Astrocyte of the spinal cord (primary cell): ENCODE results near the gene CNN1.
A peak's percentile ranks its signal among the peaks of the same experiment; 100 is the strongest.

Source experiments
- DNase-seq: peaks from one replicate; pipeline ENCODE4 v3.0.0; 2011; ENCODE audit warnings: low read depth, low spot score
- H3K4me3 ChIP-seq: 2 replicates; pipeline ENCODE4 v1.5.1; 2011; ENCODE audit warnings: low read depth, mild to moderate bottlenecking, low read length, moderate library complexity
- CTCF ChIP-seq: IDR thresholded peaks from 2 replicates; pipeline ENCODE4 v1.5.1; 2012; ENCODE audit warnings: low read depth, mild to moderate bottlenecking, low read length, inconsistent platforms
- in situ Hi-C: cut with HindIII; loops from 2 replicates; pipeline ENCODE4 v1.10.0; 2017; ENCODE audit warnings: low sequenced_read_pairs

The CNN1 gene

GRCh38 chr19:11499220-11499726, 39.4 kb upstream of the CNN1 start:
- in situ Hi-C loops, result no loop called here
- no peak for TF ChIP-seq CTCF
- DNase-seq, result no peak
- no peak overlapping the region for H3K4me3 ChIP-seq

GRCh38 chr19:11499890-11500420, 38.7 kb upstream of the CNN1 start:
- no peak for TF ChIP-seq CTCF
- no peak for DNase-seq
- H3K4me3 ChIP-seq, result no peak overlapping the region
- in situ Hi-C loops, result no loop called here

GRCh38 chr19:11504502-11505031, 34.1 kb upstream of the CNN1 start:
- no peak for TF ChIP-seq CTCF
- no peak for DNase-seq
- peak overlapping the region; percentile 53 for H3K4me3 ChIP-seq
- in situ Hi-C loops, result no loop called here

- peak; percentile 95 for DNase-seq
- TF ChIP-seq CTCF, result no peak
- in situ Hi-C loops, result no loop called here
- peak overlapping the region; percentile 53 for H3K4me3 ChIP-seq
These were observed 33.6 kb upstream of the CNN1 start for GRCh38 chr19:11505032-11505503.

- TF ChIP-seq CTCF, result no peak
- in situ Hi-C loops, result no loop called here
- DNase-seq, result peak; percentile 95
- H3K4me3 ChIP-seq, result peak within 1 kb of the TSS; percentile 53
These were observed 33.0 kb upstream of the CNN1 start, which contains the start of gene ZNF653 for GRCh38 chr19:11505504-11506100. TSS of gene ZNF653 (minus strand) at chr19:11505839. CDS start at chr19:11505786, 53 bp downstream.

GRCh38 chr19:11506101-11506555, 32.5 kb upstream of the CNN1 start:
- in situ Hi-C loops, result no loop called here
- DNase-seq, result no peak
- H3K4me3 ChIP-seq, result peak overlapping the region; percentile 53
- TF ChIP-seq CTCF, result no peak
